Psoas muscle (tissue), 8 donors: ENCODE results near the gene IL18BP. TPM values are rescaled to one million over a fixed set of nuclear protein-coding genes. Genes with fewer than 3 reads are reported as not detected.

ENCODE experiments used
- ATAC-seq, 4 donors: fragments of 200-7000 bp; cut with Tn5 transposase; one replicate each; pipeline ENCODE4 v1.9.1; 2020; ENCODE audit warnings: moderate library complexity in 3 of 4, mild to moderate bottlenecking in 2 of 4
- DNase-seq, 2 donors: peaks; one replicate each; pipeline ENCODE4 v3.0.0-alpha.2; 2020
- H3K27ac ChIP-seq: fragments of 200-600 bp; one replicate; pipeline ENCODE4 v1.8.0; 2022
- H3K27me3 ChIP-seq, 3 donors: fragments of 200-600 bp in 1 of 3; one replicate each; pipeline versions ENCODE4 v1.6.1 to v1.8.0; 2013 to 2022; ENCODE audit warnings: low read length in 2 of 3, mild to moderate bottlenecking in 2 of 3, moderate library complexity in 1 of 3; ENCODE audit not compliant: insufficient read depth in 3 of 3
- H3K36me3 ChIP-seq, 2 donors: fragments of 200-600 bp in 1 of 2; one replicate each; pipeline versions ENCODE4 v1.6.1 to v1.8.0; 2013 to 2022; ENCODE audit warnings: low read depth in 1 of 2, mild to moderate bottlenecking in 1 of 2, moderate library complexity in 1 of 2; ENCODE audit not compliant: insufficient read depth in 1 of 2
- H3K4me1 ChIP-seq: fragments of 200-600 bp; one replicate; pipeline ENCODE4 v1.8.0; 2022
- H3K4me3 ChIP-seq: fragments of 200-600 bp; one replicate; pipeline ENCODE4 v1.8.0; 2022; ENCODE audit warnings: mild to moderate bottlenecking
- H3K9me3 ChIP-seq: fragments of 200-600 bp; one replicate; pipeline ENCODE4 v1.8.0; 2022
- CTCF ChIP-seq: fragments of 200-600 bp; IDR thresholded peaks from one replicate; pipeline ENCODE4 v1.8.0; 2022; ENCODE audit warnings: antibody characterized with exemption
- WGBS, 3 donors: extraction: QIAGEN DNeasy Blood & Tissue Kit; methylation state at CpG; one replicate each; pipeline versions ENCODE4 v1.1.6 to v1.1.7; 2013; 5-methylcytosine and 5-hydroxymethylcytosine counted together
- intact Hi-C, 2 donors: fragments of 100-400 bp; cut with DNase I; formaldehyde crosslinking; loops; one replicate each; pipeline versions ENCODE4 v1.11.0 to v1.14.2; 2022
- polyA plus RNA-seq, 3 donors: library from polyadenylated mRNA; stranded (reverse); fragments of 200-250 nt; gene quantifications; one replicate each; pipeline ENCODE4 v1.2.3, GENCODE V29; 2013
- total RNA-seq, 4 donors: library from RNA; stranded (reverse); fragmentation: NEBNext Ultra II Directional in 2 of 4; extraction: Animal tissue kit (Norgen Biotek cat#: 25700) in 2 of 4; gene quantifications; one replicate each; pipeline versions ENCODE4 v1.2.1 to v1.2.4, GENCODE V29; 2021 to 2023
- donor health status: healthy with polysubstance abuse.
- donor health status: DM: no; HTN: no; CAD: no; lungs with moderate emphysema.
- donor health status: Bipolar disorder and iron deficiency.
- donor health status: healthy.
- donor health status: DM: yes; HTN: yes; CAD: no.
- donor health status: DM: no; HTN: no; CAD: no.
- donor health status: DM: no; HTN: no; CAD: no.
- donor health status: DM: yes; HTN: yes; CAD: no.

The IL18BP gene
- total and polyA plus RNA-seq, 7 donors = 1.5 to 4.4 (median 2.9) TPM

- Histone ChIP-seq H3K27ac (no peak overlapping the region), H3K4me3 (no peak overlapping the region), H3K4me1 (peaks cover 5% of the 10 kb centered on the region), H3K9me3 (no peaks in the 10 kb centered on the region), H3K36me3 (peaks cover 8 to 86% of the 10 kb centered on the region in 2 donors), H3K27me3 (no peaks in the 10 kb centered on the region)
- no peak for ATAC-seq
- DNase-seq = no peak
- intact Hi-C loops = no loop called here
- 89 to 94% (median 90%) methylated on average over 20 of the region's 20 CpGs for WGBS, 3 donors
- TF ChIP-seq CTCF = no peak
These were observed 5.1 kb downstream of the IL18BP start for GRCh38 chr11:72003776-72004171.

- Histone ChIP-seq H3K4me3 (no peak overlapping the region), H3K36me3 (peaks cover 8 to 96% of the 10 kb centered on the region in 2 donors), H3K27ac (no peak overlapping the region), H3K4me1 (peaks cover 1% of the 10 kb centered on the region), H3K27me3 (no peaks in the 10 kb centered on the region), H3K9me3 (no peaks in the 10 kb centered on the region)
- no peak for TF ChIP-seq CTCF
- peak; percentile 1 to 13 (median 6) for ATAC-seq
- intact Hi-C loops = no loop called here
- no peak for DNase-seq
- 78 to 83% (median 80%) methylated on average over 13 to 16 of the region's 16 CpGs for WGBS, 3 donors
These were observed 6.0 kb downstream of the IL18BP start for GRCh38 chr11:72004515-72005346.

GRCh38 chr11:72005347-72006260 lies 6.9 kb downstream of the IL18BP start:
- WGBS, 3 donors = 67 to 72% (median 69%) methylated on average over 20 of the region's 20 CpGs
- no peak overlapping the region for H3K27ac ChIP-seq

More at GRCh38 chr11:72005347-72006260, 6.9 kb downstream of the IL18BP start:
- ATAC-seq (peak; percentile 9 to 72 (median 29)), DNase-seq (no peak)
- Histone ChIP-seq H3K4me1 (no peaks in the 10 kb centered on the region), H3K27me3 (no peaks in the 10 kb centered on the region), H3K36me3 (peaks cover 8 to 96% of the 10 kb centered on the region in 2 donors), H3K4me3 (no peak overlapping the region), H3K9me3 (no peaks in the 10 kb centered on the region)
- intact Hi-C loops = no loop called here
- no peak for TF ChIP-seq CTCF
